ENCODE results near the gene MAP2K2.

DNA sequence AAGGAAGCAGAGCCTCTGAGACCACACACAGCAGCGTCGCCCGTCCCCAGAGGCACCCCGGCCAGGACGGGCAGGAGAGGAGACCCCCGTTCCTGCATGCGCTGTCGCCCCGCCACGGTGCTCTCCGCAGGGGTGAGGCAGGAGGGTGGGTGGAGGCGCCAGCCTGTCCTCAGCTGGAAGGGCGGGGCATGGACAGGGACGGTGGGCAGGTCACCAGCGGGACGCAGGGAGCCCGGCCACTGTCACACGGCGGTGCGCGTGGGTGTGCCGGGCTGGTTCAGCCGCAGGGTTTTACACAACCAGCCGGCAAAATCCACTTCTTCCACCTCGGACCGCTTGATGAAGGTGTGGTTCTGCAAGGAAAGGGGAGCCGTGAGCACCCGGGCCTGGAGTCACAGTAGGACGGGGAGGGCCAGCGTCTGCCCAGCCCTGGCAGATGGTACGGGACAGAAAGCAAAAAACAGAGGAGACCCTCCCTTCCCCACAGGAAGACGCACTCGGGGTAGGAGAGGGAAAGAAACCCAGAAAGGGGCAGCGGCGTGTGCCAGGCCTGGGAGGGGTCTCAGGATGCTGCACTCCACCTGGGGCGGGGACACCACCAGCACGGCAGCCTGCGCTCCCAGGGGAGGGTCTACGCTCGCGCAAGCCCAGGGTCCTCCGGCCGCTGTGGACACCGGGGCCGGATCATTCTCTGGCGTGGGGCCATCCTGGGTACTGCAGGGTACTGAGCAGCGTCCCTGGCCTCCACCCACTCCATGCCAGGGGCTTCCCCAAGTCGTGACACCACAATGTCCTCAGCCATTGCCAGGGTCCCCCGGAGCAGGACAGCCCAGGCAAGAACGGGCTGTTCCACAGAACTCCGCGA, 33.3 kb downstream of the MAP2K2 start:
- TF ChIP-seq, protein P1, sequence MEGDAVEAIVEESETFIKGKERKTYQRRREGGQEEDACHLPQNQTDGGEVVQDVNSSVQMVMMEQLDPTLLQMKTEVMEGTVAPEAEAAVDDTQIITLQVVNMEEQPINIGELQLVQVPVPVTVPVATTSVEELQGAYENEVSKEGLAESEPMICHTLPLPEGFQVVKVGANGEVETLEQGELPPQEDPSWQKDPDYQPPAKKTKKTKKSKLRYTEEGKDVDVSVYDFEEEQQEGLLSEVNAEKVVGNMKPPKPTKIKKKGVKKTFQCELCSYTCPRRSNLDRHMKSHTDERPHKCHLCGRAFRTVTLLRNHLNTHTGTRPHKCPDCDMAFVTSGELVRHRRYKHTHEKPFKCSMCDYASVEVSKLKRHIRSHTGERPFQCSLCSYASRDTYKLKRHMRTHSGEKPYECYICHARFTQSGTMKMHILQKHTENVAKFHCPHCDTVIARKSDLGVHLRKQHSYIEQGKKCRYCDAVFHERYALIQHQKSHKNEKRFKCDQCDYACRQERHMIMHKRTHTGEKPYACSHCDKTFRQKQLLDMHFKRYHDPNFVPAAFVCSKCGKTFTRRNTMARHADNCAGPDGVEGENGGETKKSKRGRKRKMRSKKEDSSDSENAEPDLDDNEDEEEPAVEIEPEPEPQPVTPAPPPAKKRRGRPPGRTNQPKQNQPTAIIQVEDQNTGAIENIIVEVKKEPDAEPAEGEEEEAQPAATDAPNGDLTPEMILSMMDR (IDR thresholded peaks at IDR 0.05), result no peak
- TF ChIP-seq POLR2A (IDR thresholded peaks at IDR 0.05), result no peak

All from adrenal gland (tissue), 5 donors.